AG09309 (cell line): Measurements from ENCODE around the gene TFAP2C.

Experiments
- DNase-seq: peaks from one replicate; pipeline ENCODE4 v3.0.0-alpha.2; 2010; ENCODE audit warnings: low read depth
- H3K4me3 ChIP-seq: 2 replicates; pipeline ENCODE4 v1.5.1; 2011; ENCODE audit warnings: mild to moderate bottlenecking, low read depth, low read length, moderate library complexity; ENCODE audit not compliant: control insufficient read depth
- TF ChIP-seq, protein P1 (sequence below): IDR thresholded peaks from 2 replicates; pipeline ENCODE4 v1.5.1; 2011; ENCODE audit warnings: mild to moderate bottlenecking, low read depth, low read length, inconsistent platforms; ENCODE audit not compliant: insufficient read depth, control insufficient read depth; ENCODE audit errors: missing control alignments

The TFAP2C gene

DNA sequence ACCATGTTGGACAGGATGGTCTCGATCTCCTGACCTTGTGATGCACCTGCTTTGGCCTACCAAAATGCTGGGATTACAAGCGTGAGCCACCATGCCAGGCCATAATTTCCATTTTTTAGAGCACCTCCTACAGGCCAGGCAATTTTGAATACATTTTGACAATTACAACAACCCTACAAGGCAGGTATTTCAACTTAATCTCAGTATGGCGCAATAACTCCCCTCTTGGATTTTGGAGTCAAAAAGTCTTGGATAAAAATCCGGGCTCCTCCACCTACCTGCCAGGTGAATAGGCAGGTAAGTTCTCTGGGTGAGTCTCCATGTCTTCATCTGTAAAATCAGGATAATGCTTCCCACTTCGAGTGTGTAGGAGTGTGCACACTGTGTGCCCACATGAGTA is 39.5 kb upstream of the TFAP2C start:
- no peak for DNase-seq
- TF ChIP-seq, protein P1, sequence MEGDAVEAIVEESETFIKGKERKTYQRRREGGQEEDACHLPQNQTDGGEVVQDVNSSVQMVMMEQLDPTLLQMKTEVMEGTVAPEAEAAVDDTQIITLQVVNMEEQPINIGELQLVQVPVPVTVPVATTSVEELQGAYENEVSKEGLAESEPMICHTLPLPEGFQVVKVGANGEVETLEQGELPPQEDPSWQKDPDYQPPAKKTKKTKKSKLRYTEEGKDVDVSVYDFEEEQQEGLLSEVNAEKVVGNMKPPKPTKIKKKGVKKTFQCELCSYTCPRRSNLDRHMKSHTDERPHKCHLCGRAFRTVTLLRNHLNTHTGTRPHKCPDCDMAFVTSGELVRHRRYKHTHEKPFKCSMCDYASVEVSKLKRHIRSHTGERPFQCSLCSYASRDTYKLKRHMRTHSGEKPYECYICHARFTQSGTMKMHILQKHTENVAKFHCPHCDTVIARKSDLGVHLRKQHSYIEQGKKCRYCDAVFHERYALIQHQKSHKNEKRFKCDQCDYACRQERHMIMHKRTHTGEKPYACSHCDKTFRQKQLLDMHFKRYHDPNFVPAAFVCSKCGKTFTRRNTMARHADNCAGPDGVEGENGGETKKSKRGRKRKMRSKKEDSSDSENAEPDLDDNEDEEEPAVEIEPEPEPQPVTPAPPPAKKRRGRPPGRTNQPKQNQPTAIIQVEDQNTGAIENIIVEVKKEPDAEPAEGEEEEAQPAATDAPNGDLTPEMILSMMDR, result no peak
- H3K4me3 ChIP-seq, result no peak overlapping the region

DNA sequence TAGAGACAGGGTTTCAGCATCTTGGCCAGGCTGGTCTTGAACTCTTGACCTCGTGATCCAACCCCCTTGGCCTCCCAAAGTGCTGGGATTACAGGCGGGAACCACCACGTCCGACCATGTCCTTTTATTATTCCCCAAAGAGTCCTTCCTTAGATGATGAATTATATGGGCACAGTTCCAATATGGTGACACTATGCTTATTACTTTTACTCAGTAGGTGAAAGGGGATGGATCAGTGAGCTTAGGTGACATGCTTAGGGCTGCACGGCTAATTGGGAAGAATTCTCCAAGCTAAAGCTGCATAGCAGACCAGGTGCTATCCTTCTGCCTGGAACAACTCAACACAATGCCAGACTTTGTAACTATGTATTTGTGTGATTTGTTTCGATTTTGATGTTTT is 38.2 kb upstream of the TFAP2C start:
- TF ChIP-seq, protein P1, result no peak
- no peak overlapping the region for H3K4me3 ChIP-seq

DNA sequence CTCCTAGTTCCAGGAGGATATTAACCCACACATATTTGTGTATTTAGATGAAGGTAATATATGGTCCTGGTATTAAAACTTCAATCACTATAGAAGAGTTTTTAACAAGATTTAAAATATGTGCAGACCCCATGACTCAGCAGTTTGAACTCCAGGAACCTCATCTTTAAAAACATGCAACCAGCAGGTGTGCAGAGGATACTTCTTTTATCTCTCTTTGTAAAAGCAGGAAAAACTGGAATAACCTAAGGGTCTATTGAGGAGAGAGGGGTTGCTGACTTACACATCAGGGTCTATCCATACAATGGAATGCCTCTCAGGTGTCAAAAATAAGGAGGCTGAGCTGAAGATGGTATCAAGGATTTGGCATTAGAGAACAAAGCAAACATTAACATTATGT is 36.9 kb upstream of the TFAP2C start:
- DNase-seq, result no peak
- TF ChIP-seq, protein P1, result no peak
- H3K4me3 ChIP-seq, result no peak overlapping the region

More for the DNA sequence above, 38.2 kb upstream of the TFAP2C start:
- no peak for DNase-seq

DNA sequence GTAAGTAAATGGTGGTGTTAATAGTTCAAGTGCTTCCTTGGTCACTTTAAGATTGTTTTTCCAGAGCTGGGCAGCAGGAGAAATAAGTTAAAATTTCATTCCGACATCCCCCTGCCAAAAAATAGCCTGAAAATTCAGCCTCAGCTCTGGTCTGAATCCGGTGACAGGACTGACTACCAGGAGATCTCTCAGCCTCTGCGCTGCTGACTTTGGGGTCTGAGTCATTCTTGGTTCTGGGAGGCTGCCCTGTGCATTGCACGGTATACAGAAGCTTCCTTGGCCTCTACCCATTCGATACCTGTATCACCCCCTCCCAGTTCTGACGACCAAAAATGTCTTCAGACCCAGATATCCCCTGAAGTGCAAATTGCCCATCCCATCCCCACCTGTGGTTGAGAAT is 36.3 kb upstream of the TFAP2C start:
- TF ChIP-seq, protein P1, result no peak
- no peak overlapping the region for H3K4me3 ChIP-seq
- DNase-seq, result no peak

DNA sequence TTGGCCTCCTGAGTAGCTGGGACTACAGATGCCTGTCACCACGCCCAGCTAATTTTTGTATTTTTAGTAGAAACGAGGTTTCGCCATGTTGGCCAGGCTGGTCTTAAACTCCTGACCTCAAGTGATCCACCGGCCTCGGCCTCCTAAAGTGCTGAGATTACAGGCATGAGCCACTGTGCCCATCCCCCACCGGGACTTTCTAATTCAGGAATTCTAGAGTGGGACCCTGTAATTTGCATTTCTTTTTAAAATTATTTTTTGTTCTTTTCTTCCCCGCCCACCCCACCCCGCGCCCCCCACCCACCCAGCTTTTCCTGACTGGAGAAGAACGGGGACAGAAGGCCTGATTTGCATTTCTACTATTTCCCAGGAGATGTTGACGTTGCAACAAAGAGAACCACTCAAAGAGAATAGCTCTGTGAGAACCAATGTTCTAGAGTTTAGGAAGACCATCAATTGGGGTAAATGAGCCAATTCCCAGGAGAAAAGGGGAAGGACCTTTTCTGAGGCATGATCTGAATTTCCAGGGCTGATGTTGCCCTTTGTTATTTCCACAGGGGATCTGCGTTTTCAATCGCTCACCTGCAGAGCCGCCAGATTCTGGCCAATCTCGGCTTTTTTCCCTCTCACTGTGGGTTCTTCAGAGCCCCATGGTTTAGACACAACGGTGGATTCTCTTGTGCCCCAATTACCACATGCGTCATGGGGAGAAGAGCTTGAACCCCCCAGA is 33.2 kb upstream of the TFAP2C start:
- H3K4me3 ChIP-seq, result no peak overlapping the region
- DNase-seq, result no peak
- TF ChIP-seq, protein P1, result no peak

DNA sequence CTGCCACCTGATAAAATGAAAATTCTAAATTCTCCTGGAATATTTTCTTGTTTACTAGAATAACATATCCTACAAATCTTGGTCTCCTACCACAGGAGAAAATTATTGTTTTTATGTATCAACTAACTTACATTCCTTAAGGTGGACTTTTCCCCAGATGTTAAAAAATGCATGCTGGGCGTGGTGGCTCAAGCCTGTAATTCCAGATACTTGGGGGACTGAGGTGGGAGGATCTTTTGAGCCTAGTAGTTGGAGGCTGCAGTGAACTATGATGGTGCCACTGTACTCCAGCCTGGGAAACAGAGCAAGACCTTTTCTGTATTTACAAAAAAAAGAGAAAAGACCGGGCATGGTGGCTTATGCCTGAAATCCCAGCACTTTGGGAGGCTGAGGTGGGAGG is 27.9 kb upstream of the TFAP2C start:
- no peak for DNase-seq
- no peak overlapping the region for H3K4me3 ChIP-seq
- TF ChIP-seq, protein P1, result no peak

DNA sequence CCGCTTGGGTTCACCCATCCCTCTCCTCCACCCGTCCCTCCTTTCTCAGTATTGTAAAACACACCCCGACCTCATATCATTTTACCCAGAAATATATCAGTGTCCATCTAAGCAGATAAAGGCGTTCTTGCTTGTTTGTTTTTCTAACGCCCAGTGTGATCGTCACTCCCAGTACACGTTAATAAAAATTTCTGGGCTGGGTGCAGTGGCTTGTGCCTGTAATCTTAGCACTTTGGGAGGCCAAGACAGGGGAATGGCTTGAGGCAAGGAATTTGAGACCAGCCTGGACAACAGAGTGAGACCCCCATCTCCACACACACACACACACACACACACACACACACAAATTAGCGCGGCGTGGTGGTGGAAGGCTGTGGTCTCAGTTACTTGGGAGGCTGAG is 24.4 kb upstream of the TFAP2C start:
- TF ChIP-seq, protein P1, result no peak
- DNase-seq, result no peak
- H3K4me3 ChIP-seq, result no peak overlapping the region
